Measurements from ENCODE around the gene PNPLA1.

The PNPLA1 gene

DNA sequence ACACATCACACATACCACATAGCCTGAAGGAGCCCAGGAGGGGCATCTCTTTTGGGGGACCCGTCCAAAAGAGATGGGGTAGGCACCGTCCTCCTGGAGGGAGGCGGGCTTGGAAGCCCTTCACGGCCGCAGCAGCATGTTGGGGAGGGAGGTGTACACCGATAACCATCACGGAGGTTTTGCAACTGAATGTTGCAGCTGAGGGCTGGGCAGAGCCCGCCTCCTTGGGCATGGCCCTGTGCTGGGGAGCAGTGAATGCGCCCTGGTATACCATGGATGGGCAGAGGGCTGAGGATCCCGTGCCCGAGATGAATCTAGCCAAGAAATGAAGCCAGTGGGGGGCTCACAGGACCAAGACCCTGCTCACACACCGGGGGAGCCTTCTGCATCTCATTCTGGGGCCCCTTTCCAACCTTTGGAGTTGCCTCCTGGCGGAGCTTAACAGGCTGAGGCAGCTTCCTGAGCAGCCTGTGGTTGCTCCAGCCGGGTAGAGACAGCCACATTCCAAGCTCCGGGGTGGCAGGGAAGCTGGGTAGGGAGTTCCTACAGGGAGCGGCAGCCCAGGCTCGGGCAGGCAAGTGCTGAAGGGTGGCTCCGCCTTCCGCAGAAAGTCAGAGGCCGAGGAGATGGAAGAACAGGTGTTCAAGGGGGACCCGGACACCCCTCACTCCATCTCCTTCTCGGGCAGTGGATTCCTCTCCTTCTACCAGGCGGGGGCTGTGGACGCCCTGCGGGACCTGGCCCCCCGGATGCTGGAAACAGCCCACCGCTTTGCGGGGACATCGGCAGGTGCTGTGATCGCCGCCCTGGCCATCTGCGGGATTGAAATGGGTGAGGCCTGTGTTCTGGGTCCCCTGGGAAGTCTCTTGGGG is at the start of gene PNPLA1:
PNPLA1 (plus strand) TSS at position 227 of the 872 bp plus-strand sequence; CDS start at position 627, 400 bp downstream.
- no peak for DNase-seq

DNA sequence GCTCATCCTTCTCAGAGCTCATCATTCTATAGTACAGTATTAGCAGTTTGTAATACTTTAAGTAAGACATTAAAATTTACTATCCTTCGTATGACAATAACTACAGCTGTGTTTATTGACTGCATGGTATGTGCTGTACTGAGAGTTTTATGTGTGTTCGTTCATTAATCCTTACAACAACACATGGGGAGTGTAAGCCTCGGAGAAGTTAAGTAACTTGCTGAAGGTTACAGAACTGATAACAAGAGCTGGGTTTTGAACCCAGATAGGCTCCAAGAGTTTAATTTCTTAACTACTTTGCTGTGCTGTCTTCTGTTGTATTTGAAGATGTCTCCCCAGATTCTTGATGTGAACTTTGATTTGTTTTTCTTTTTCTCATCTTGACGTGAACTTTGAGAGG is 49.6 kb upstream of the PNPLA1 start:
- DNase-seq, result no peak

DNA sequence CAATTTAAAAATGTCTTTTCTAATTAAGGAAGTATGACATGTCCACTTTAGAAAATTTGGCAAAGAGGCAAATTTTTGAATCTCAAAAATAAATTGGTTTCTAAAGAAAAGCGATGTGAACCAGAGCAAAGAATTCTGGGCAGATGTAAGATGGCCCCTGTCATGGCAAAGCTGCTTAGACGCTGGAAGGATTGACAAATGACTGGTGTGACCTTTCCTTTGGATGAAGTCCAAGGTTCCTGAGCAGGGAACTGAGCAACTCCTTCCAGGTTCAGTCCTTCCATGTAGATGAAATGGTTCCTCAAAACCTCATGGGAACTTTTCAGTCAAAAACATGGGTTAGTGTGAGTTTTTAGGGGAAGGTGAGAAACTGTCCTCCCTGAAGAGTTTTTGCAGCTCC is 48.2 kb upstream of the PNPLA1 start:
- DNase-seq, result no peak

GRCh38 chr6:36222924-36223323 is 46.9 kb upstream of the PNPLA1 start:
- DNase-seq, result no peak

- no peak for DNase-seq
Measured at GRCh38 chr6:36223706-36224105, 46.2 kb upstream of the PNPLA1 start.

GRCh38 chr6:36224918-36225461 is 44.9 kb upstream of the PNPLA1 start:
- no peak for DNase-seq

- no peak for DNase-seq
Measured at GRCh38 chr6:36226438-36227047, 43.3 kb upstream of the PNPLA1 start.

GRCh38 chr6:36227379-36228228 is 42.3 kb upstream of the PNPLA1 start:
- no peak for DNase-seq

DNA sequence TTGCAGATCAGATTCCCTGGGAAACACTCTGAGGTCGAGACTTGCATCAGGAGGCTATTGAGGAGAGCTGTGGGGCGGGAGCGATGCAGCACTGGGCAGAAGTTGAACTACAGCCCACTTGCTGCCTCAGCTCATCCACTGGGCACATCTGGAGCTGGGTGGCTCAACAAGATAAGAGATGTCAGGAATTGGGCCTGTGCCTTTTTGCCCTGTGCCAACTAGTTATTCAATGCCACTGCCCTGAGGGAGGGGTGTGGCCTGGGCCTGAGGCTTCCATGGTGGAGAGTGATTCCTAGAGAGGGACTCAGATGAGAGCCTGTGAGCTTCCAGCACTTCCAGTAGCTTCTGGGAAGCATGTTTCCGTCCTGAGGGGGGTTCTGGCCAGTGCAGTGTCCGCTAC is 40.6 kb upstream of the PNPLA1 start:
- no peak for DNase-seq

DNA sequence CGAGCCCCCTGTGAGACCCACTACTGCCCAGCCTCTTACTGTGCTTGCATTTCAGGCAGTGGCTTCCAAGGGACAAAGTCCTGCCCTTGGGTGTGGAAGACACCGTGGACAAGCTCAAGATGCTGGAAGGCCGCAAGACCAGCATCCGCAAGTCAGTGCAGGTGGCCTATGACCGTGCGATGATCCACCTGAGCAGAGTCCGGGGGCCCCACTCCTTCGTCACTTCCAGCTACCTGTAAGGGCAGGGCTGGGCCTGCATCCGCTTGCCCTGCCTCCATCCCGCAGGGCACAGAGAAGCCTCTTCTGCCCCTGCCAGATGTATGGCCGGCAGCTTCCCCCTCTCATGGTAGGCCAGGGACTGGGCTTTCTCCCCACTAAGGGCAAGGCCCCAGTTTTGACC is 39.5 kb upstream of the PNPLA1 start:
- no peak for DNase-seq

- no peak for DNase-seq
Measured at GRCh38 chr6:36232172-36232571, 37.7 kb upstream of the PNPLA1 start.

DNA sequence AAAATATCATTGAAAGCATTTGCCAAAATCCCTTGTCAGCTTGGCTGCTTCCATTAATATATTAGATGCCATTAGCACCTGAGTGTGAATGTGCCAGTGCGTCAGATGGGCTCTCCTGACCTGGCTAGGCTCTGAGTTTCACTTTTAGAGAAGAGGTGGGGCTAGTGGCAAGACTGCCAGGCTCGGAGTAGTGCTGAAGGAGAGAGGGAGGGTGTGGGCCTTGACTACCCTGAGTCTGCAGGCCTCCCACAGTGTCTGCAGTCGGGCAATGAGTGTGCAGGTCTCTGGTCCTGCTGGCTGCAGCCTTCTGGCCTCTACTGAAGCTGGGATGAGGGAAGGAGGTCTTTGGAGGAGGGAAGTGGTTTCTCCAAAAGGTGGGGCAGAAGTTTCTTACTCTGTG is 34.6 kb upstream of the PNPLA1 start:
- no peak for DNase-seq

DNA sequence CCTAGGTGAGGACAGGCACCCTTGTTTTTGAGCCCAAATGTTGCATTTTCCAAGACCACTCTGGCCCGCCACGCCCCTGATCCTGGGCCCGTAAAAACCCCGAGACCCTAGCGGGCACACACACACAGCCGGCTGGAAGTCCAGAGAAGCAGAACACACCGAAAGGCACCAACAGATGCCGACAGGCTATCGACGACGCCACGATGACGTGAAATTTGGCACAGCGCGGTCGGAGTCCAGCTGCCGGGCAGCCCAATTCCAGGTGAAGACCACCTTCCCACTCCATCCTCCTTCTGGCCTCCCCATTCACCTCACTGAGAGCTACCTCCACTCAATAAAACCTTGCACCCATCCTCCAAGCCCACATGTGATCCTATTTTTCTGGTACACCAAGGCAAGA is 34.0 kb upstream of the PNPLA1 start:
- no peak for DNase-seq

DNA sequence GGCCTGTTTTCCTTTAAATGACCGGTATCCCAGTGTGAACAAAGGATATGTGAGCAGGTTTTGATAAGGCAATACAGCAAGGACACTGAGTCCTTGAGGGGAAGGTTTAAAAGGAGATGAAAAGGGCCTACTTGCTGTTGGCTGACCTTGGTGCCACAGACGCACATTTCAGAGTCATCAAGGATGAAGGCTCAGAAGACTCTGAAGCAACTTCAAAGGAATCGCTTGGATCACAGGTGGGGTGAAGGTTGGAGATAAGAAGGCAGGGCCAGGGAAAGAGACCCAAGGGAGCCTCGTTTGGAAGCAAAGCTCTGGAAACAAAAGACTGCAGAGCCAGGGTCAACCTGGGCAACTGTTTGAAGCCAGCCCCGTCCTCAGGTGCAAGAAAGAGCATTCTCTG is 30.1 kb upstream of the PNPLA1 start:
- DNase-seq, result no peak

DNA sequence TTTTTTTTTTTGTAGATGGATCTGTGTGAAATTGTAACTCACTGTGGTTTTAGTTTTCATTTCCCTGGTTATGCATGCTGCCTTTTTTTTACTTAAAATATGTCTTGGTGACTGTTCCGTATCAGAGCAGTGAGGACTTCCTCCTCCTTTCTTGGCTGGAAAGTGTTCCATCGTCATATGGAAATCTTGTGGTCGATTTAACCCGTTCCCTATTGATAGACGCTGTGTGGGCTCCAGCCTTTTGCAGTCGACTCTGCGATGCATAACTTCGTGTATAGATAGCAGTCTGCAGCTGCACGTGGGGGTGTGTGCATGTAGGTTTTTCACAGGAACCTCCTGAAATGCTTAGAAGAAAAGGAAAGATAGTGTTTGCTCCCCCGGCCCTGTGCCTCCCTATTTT is 28.1 kb upstream of the PNPLA1 start:
- no peak for DNase-seq

DNA sequence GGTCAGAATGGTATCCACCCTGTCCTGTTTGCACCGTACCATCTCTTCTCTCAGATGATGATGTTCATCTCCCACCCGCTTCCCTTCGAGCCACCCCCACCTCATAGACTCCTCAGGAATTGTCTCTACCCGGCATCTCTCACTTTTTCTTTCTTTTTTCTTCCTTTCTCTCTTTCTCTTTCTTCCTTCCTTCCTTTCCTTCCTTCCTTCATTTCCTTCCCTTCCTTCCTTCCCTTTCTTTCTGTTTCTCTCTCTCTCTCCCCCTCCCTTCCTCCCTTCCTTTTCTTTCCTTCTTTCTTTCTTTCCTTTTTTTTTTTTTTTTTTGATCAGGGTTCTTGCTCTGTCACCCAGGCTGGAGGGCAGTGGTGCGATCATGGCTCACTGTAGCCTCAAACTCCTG is 27.7 kb upstream of the PNPLA1 start:
- no peak for DNase-seq

DNA sequence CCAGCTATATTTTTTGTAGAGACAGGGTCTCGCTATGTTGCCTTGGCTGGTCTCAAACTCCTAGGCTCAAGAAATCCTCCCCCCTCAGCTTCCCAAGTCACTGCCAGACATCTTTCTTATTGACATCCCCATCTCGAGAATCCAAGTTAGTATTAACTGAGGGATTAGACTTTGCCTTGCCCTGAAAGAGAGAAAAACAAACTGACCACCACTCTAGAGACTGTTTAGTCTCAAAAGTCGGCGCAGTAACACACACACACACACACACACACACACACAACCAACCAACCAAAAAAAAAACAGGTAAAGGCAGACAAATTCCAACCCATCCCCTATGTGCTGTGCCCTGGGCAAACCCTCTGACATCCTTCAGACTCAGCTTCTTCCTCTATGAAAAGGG is 27.2 kb upstream of the PNPLA1 start:
- no peak for DNase-seq

GRCh38 chr6:36243562-36244212 is 26.2 kb upstream of the PNPLA1 start:
- DNase-seq, result no peak

DNA sequence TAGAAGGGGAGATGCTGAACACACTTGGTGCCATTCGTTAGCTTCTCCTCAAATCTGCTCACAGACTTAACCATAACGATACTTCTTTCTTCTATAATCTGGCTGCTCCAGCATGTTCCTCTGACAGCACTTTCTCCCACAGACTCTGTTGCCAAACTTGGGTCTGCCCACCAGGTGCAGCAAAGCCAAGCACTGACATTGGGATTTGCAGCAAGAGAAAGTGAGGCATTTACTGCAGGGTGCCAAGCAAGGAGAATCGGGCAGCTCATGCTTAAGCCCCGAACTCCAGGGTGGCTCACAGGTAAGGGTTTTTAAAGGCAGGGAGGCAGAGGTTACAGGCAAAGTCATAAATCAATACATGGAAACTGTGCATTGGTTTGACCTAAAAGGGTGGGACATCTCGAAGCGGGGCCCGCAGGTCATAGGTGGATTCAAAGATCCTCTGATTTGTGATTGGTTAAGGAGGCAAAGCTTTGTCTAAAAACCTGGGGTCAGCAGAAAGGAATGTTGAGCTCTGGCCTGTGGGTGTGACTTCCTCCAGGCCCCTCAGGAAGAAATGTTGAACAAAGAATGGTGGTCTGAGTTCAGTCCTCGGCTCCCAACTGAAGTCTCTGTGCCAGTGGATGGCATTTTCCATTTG is 25.1 kb upstream of the PNPLA1 start:
- DNase-seq, result no peak

DNA sequence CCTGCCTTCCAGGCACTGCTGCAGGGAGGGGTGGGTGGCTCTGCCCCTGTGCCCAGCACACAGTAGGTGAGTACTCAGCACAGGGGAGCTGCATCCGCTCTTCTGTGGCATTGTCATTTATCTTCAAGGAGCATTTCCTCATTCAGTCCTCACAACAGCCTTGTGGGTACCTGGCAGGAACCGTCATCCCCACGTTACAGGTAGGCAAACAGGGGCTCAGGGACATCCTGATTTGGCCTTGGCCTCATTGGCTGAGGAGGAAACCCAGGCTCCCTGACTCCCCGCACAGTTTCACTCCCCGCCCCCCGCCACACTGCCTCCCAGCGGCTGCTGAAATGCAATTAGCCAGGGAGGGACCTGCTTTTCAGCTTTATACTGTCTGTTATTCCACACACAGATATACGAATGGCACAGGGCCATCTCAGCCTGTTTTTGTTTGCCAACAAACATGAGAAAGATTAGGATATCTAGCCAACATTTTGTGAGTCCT is 24.2 kb upstream of the PNPLA1 start:
- no peak for DNase-seq

- no peak for DNase-seq
Measured at GRCh38 chr6:36246506-36247268, 23.2 kb upstream of the PNPLA1 start.

Measured in NCI-H2107 (cell line).